Stimulated activated CD4-positive, alpha-beta T cell treated with anti-CD3 and anti-CD28 coated beads, Interleukin-4, amount 100 ng/mL, for 48 hours (primary cell): ENCODE results near the gene FNDC8.
"Not testable (repeated sequence)": the region's sequence is repeated elsewhere in the genome, so short reads cannot be mapped to it uniquely, and the experiment has no call there.

Source experiments
- DNase-seq, 2 donors: peaks; one replicate each; pipeline ENCODE4 v3.0.0-alpha.2; 2020; ENCODE audit warnings: low read depth in 2 of 2

The FNDC8 gene

GRCh38 chr17:35170968-35171771 lies 49.8 kb downstream of the FNDC8 start:
- DNase-seq, result no peak

- no peak for DNase-seq
Observed at GRCh38 chr17:35171834-35172233, 50.4 kb downstream of the FNDC8 start.

DNA sequence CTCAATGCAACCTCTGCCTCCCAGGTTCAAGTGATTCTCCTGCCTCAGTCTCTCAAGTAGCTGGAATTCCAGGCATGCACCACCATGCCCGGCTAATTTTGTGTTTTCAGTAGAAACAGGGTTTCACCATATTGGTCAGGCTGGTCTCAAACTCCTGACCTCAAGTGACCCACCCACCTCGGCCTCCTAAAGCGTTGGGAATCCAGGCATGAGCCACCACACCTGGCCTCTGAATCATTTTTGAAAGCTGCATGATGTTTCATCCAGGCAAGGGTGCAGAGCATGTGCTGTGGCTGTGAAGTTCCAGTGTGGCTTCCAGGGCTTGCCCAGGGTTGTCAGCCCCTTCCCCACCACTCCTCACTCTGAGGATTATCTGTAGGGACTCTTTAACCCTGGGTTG lies 50.9 kb downstream of the FNDC8 start:
- not testable (repeated sequence) for DNase-seq

GRCh38 chr17:35174835-35175334 lies 53.5 kb downstream of the FNDC8 start:
- no peak for DNase-seq

DNA sequence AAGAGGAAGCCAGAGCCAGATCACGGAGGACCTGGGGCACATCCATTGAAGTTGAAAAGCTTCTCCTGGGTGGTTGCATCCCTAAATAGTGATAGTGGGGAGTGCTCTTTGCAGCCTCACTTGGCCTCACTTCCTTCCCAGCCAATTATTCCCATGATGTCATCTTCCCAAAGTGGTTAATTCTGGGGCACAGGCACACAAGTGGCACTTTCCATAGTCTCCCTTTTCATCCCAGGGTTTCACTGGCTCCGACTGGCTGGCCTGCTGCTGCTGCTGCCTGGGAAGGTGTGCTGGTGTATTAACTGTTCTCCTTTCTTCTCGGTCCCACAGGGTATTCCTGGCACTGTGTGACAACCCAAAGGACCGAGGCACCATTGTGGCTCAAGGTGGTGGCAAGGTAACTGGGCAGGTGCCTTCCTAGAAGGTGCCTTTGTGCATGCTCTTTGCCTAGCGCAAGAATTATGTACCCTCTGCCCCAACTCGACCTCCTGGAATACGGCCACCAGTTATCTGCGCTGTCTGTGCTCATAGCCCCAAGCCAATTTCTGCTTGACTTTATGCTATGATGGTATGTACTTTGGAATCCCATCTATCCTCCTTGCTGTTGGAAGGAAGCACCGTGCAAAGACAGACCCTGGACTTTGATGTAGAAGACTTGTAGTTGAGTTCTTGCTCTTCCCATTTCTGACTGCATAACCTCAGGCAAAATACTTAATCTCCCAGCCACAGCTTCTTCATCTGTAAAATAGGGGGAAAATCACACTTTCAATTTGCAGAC lies 54.4 kb downstream of the FNDC8 start:
- DNase-seq, result no peak

DNA sequence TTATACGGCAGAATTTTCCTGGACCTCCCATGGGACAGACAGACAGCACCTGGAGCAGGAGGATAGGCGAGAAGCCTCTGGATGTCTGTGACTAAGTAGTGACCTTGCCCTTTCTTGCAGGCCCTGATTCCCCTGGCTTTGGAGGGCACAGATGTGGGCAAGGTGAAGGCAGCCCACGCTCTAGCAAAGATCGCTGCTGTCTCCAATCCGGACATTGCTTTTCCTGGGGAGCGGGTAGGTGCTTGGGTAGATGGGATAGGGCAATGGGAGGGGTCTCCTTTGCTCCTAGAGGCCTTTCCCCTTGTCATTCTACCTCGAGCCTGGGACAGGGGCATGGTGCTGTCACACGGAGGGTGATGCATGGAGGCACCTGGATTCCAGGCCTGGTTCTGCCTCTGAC lies 55.5 kb downstream of the FNDC8 start:
- no peak for DNase-seq

DNA sequence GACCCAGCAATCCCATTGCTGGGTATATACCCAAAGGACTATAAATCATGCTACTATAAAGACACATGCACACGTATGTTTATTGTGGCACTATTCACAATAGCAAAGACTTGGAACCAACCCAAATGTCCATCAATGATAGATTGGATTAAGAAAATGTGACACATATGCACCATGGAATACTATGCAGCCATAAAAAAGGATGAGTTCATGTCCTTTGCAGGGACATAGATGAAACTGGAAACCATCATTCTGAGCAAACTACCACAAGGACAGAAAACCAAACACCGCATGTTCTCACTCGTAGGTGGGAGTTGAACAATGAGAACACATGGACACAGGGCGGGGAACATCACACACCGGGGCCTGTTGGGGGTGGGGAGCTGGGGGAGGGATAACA lies 58.0 kb downstream of the FNDC8 start:
- not testable (repeated sequence) for DNase-seq
